ENCODE results near the gene GM2A.

GRCh38 chr5:151251621-151252020, 1.4 kb upstream of the GM2A start:
- TF ChIP-seq EZH2 (IDR thresholded peaks at IDR 0.05; ENCODE audit: borderline replicate concordance, low read length) (no peak), CTCF (IDR thresholded peaks at IDR 0.05; ENCODE audit: low read length) (no peak)
